SK-N-MC (cell line): ENCODE data around the gene SPG21.

Experiments
- DNase-seq: peaks from one replicate; pipeline ENCODE4 v3.0.0-alpha.2; 2011; ENCODE audit warnings: low read depth, low spot score
- H3K27ac ChIP-seq: fragments of 200-600 bp; sonication (generic); 2 replicates; pipeline ENCODE4 v1.5.1; 2016; ENCODE audit warnings: mixed run types
- H3K36me3 ChIP-seq: fragments of 200-600 bp; sonication (generic); 2 replicates; pipeline ENCODE4 v1.6.1; 2017; ENCODE audit warnings: antibody characterized with exemption, low read length, mixed read lengths; ENCODE audit not compliant: insufficient read depth
- H3K4me3 ChIP-seq: fragments of 200-600 bp; sonication (generic); 2 replicates; pipeline ENCODE4 v1.5.1; 2016
- H3K9ac ChIP-seq: fragments of 200-600 bp; sonication (generic); 2 replicates; pipeline ENCODE4 v1.8.0; 2017; ENCODE audit warnings: mixed run types, mixed read lengths; ENCODE audit not compliant: insufficient read length
- H3K9me3 ChIP-seq: fragments of 200-600 bp; sonication (generic); 2 replicates; pipeline ENCODE4 v1.6.1; 2017; ENCODE audit warnings: low read depth, mild to moderate bottlenecking, antibody characterized with exemption, low read length, moderate library complexity, mixed read lengths
- EZH2 ChIP-seq: fragments of 200-600 bp; sonication (generic); IDR thresholded peaks from one replicate; pipeline ENCODE4 v1.6.1; 2017; ENCODE audit warnings: antibody characterized with exemption
- FOXP2 ChIP-seq: optimal IDR thresholded peaks from 2 replicates; pipeline ENCODE3; 2011; ENCODE audit warnings: mild to moderate bottlenecking, moderate library complexity; ENCODE audit not compliant: insufficient read depth; ENCODE audit errors: extremely low read length, control extremely low read depth
- POLR2AphosphoS5 ChIP-seq: IDR thresholded peaks from 2 replicates; pipeline ENCODE4 v1.6.1; 2012; ENCODE audit warnings: mild to moderate bottlenecking, low read depth, low read length, borderline replicate concordance

Gene SPG21

GRCh38 chr15:65004993-65005392 is 15.3 kb upstream of the SPG21 start:
- H3K4me3 ChIP-seq, result no peak overlapping the region
- TF ChIP-seq FOXP2, result no peak
- no peak for TF ChIP-seq EZH2
- no peak for TF ChIP-seq POLR2AphosphoS5
- no peak for DNase-seq
- H3K9me3 ChIP-seq, result no peaks in the 10 kb centered on the region
- no peak overlapping the region for H3K9ac ChIP-seq
- H3K36me3 ChIP-seq, result no peaks in the 10 kb centered on the region
- no peak overlapping the region for H3K27ac ChIP-seq

- no peak for DNase-seq
- Histone ChIP-seq H3K4me3 (no peak overlapping the region), H3K9me3 (no peaks in the 10 kb centered on the region), H3K27ac (no peak overlapping the region), H3K9ac (no peak overlapping the region), H3K36me3 (no peaks in the 10 kb centered on the region)
- TF ChIP-seq POLR2AphosphoS5 (no peak), EZH2 (no peak), FOXP2 (no peak)
These were observed 8.1 kb upstream of the SPG21 start for GRCh38 chr15:64997745-64998375.

GRCh38 chr15:64997066-64997465 is 7.4 kb upstream of the SPG21 start:
- no peaks in the 10 kb centered on the region for H3K9me3 ChIP-seq
- no peak overlapping the region for H3K9ac ChIP-seq
- no peak for DNase-seq
- H3K4me3 ChIP-seq, result no peak overlapping the region
- H3K36me3 ChIP-seq, result no peaks in the 10 kb centered on the region
- no peak overlapping the region for H3K27ac ChIP-seq
- TF ChIP-seq FOXP2 (no peak), POLR2AphosphoS5 (no peak), EZH2 (no peak)

- no peak for TF ChIP-seq EZH2
- no peak for TF ChIP-seq POLR2AphosphoS5
- no peak for TF ChIP-seq FOXP2
- Histone ChIP-seq H3K9me3 (no peaks in the 10 kb centered on the region), H3K4me3 (no peak overlapping the region), H3K27ac (no peak overlapping the region), H3K9ac (no peak overlapping the region), H3K36me3 (no peaks in the 10 kb centered on the region)
- no peak for DNase-seq
These were observed 3.6 kb upstream of the SPG21 start for GRCh38 chr15:64993290-64993689.

- Histone ChIP-seq H3K4me3 (no peak overlapping the region), H3K36me3 (peaks cover 7% of the 10 kb centered on the region; the same call in 1 of the 2 replicates), H3K9ac (no peak overlapping the region), H3K27ac (no peak overlapping the region), H3K9me3 (no peaks in the 10 kb centered on the region)
- DNase-seq, result no peak
- TF ChIP-seq FOXP2 (no peak), POLR2AphosphoS5 (no peak), EZH2 (no peak)
These were observed 1.9 kb upstream of the SPG21 start for GRCh38 chr15:64991536-64992135.

- Histone ChIP-seq H3K36me3 (peaks cover 7% of the 10 kb centered on the region; the same call in 1 of the 2 replicates), H3K4me3 (peak overlapping the region; percentile 99), H3K9me3 (no peaks in the 10 kb centered on the region), H3K27ac (no peak overlapping the region), H3K9ac (peak overlapping the region; percentile 56)
- TF ChIP-seq POLR2AphosphoS5 (no peak), FOXP2 (no peak), EZH2 (no peak)
- no peak for DNase-seq
These were observed 405 bp upstream of the SPG21 start for GRCh38 chr15:64990168-64990470.

- TF ChIP-seq POLR2AphosphoS5 (no peak), EZH2 (no peak), FOXP2 (no peak)
- H3K9me3 ChIP-seq, result no peaks in the 10 kb centered on the region
- H3K36me3 ChIP-seq, result peaks cover 7% of the 10 kb centered on the region; the same call in 1 of the 2 replicates
- DNase-seq, result no peak
- H3K27ac ChIP-seq, result 0 out of 2 replicates have a peak overlapping the region, but pooled peaks have one; percentile 26
- H3K9ac ChIP-seq, result no peak overlapping the region
- peak overlapping the region; percentile 20; the same call in 1 of the 2 replicates for H3K4me3 ChIP-seq
These were observed 2.6 kb downstream of the SPG21 start for GRCh38 chr15:64987136-64987535.

- peak overlapping the region; percentile 69 for H3K4me3 ChIP-seq
- H3K9me3 ChIP-seq, result no peaks in the 10 kb centered on the region
- peak overlapping the region; percentile 62 for H3K9ac ChIP-seq
- peak overlapping the region; percentile 98 for H3K27ac ChIP-seq
- peaks cover 12% of the 10 kb centered on the region for H3K36me3 ChIP-seq
- TF ChIP-seq FOXP2 (no peak), POLR2AphosphoS5 (no peak; the same call in 1 of the 2 replicates), EZH2 (no peak)
- peak; percentile 75 for DNase-seq
These were observed 4.2 kb downstream of the SPG21 start for GRCh38 chr15:64985366-64986033.

- DNase-seq, result peak; percentile 52
- H3K9me3 ChIP-seq, result no peaks in the 10 kb centered on the region
- peaks cover 37% of the 10 kb centered on the region for H3K36me3 ChIP-seq
- TF ChIP-seq EZH2 (no peak), POLR2AphosphoS5 (no peak), FOXP2 (no peak)
- H3K4me3 ChIP-seq, result peak overlapping the region; percentile 8; the same call in 1 of the 2 replicates
- peak overlapping the region; percentile 86 for H3K27ac ChIP-seq
- no peak overlapping the region for H3K9ac ChIP-seq
These were observed 7.2 kb downstream of the SPG21 start for GRCh38 chr15:64982472-64982871.
